ENCODE results near the gene ARHGAP9. TPM values are rescaled to one million over a fixed set of nuclear protein-coding genes. Genes with fewer than 3 reads are reported as not detected.

ARHGAP9 gene
- total RNA-seq, 2 donors from 2014 or later = 138 to 154 TPM

DNA sequence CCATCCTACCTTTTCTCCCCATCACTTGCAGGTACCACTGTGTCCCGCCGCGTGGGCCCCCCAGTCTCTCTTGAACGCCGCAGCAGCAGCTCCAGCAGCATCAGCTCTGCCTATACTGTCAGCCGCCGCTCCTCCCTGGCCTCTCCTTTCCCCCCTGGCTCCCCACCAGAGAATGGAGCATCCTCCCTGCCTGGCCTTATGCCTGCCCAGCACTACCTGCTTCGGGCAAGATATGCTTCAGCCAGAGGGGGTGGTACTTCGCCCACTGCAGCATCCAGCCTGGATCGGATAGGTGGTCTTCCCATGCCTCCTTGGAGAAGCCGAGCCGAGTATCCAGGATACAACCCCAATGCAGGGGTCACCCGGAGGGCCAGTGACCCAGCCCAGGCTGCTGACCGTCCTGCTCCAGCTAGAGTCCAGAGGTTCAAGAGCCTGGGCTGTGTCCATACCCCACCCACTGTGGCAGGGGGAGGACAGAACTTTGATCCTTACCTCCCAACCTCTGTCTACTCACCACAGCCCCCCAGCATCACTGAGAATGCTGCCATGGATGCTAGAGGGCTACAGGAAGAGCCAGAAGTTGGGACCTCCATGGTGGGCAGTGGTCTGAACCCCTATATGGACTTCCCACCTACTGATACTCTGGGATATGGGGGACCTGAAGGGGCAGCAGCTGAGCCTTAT lies 9.2 kb downstream of the ARHGAP9 start:
- Mint-ChIP-seq H3K4me3 (no peak overlapping the region), H3K9me3 (no peaks in the 10 kb centered on the region), H3K27ac (peak overlapping the region in 1 of 2 donors; percentile 57), H3K36me3 (peaks cover 15% of the 10 kb centered on the region), H3K4me1 (ENCODE audit: low read depth in 2 of 2) (peaks cover 45 to 57% of the 10 kb centered on the region in 2 donors), H3K27me3 (no peaks in the 10 kb centered on the region)
- peak; percentile 28 for DNase-seq (ENCODE audit: low spot score)
- ATAC-seq = no peak

DNA sequence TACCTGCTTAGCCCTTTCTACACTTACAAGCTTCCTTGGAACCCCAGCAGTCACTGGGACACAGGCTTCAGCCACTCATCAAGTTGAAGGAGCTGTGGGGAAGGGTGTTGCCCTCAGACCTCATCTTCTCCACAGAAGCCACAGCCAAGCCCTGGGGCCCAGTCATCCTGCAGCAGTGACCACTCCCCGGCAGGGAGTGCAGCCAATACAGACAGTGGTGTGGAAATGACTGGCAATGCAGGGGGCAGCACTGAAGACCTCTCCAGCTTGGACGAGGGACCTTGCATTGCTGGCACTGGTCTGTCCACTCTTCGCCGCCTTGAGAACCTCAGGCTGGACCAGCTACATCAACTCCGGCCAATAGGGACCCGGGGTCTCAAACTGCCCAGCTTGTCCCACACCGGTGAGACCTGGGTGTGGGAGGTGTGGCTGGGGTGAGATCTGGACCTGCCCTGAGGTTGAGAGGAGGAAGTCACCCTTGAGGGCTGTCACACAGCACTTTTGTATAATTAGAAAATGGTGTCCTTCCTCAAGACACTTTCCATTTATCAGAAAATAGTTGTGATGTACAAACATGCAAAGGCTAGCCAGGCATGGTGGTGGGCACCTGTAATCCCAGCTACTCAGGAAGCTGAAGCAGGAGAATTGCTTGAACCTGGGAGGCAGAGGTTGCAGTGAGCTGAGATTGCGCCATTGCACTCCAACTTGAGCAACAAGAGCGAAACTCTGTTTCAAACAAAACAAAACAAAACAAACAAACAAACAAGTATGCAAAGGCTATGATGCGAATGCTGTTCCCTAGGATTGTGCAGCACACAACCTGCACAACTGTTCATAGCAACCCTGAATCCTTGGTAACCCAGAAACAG lies 10.1 kb downstream of the ARHGAP9 start:
- Mint-ChIP-seq H3K9me3 (no peaks in the 10 kb centered on the region), H3K4me1 (ENCODE audit: low read depth in 2 of 2) (peaks cover 45 to 59% of the 10 kb centered on the region in 2 donors), H3K4me3 (no peak overlapping the region), H3K36me3 (peaks cover 11% of the 10 kb centered on the region), H3K27me3 (no peaks in the 10 kb centered on the region), H3K27ac (peak overlapping the region in 1 of 2 donors; percentile 21)
- DNase-seq (ENCODE audit: low spot score) (peak; percentile 54), ATAC-seq (peak; percentile 48 to 68)

DNA sequence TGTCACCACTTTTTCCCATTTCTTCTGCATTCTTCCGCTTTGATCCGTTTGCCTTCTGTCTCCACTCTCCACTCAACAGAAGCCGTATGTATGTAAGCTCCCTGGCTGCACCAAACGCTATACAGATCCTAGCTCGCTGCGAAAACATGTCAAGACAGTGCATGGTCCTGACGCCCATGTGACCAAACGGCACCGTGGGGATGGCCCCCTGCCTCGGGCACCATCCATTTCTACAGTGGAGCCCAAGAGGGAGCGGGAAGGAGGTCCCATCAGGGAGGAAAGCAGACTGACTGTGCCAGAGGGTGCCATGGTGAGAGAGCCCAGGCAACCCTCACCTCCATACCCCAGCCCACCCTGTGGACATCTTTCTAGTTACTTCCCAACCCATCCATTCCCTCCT lies 11.8 kb downstream of the ARHGAP9 start:
- ATAC-seq = no peak
- Mint-ChIP-seq H3K27me3 (no peaks in the 10 kb centered on the region), H3K36me3 (no peaks in the 10 kb centered on the region)

DNA sequence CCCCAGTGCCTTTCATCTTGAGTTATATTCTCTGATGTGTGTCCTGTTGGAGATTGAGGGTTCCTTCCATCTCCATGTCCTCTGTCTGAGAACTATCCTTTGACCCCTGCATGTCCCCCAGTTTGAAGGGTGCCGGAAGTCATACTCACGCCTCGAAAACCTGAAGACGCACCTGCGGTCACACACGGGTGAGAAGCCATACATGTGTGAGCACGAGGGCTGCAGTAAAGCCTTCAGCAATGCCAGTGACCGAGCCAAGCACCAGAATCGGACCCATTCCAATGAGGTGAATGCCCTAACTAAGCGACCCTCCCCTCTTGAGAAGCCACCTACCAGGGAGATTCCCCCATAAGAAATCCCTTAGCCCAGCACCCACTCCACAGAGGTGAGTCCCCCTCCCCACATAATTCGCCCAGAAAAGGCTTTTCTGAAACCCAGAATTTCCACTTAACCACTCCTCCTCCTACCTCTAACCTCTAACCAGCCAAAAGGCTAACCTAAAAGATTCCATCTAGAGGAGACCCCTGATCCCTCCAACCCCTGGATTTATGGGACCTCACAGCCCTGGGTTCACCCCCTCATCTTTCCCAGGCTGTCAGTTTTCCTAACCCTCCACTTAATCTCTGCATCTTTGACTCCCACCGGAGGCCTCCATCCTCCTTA lies 12.3 kb downstream of the ARHGAP9 start:
- Mint-ChIP-seq H3K4me3 (no peak overlapping the region), H3K27me3 (no peaks in the 10 kb centered on the region), H3K27ac (peak overlapping the region in 1 of 2 donors; percentile 21), H3K4me1 (ENCODE audit: low read depth in 2 of 2) (peaks cover 47 to 63% of the 10 kb centered on the region in 2 donors), H3K9me3 (no peaks in the 10 kb centered on the region), H3K36me3 (no peaks in the 10 kb centered on the region)
- DNase-seq (ENCODE audit: low spot score) (no peak), ATAC-seq (no peak)

More for the DNA sequence above, 11.8 kb downstream of the ARHGAP9 start:
- no peak for DNase-seq (ENCODE audit: low spot score)
- Mint-ChIP-seq H3K9me3 (no peaks in the 10 kb centered on the region), H3K27ac (peak overlapping the region in 1 of 2 donors; percentile 21), H3K4me3 (no peak overlapping the region), H3K4me1 (ENCODE audit: low read depth in 2 of 2) (peaks cover 46 to 62% of the 10 kb centered on the region in 2 donors)

GRCh38 chr12:57465747-57466505 lies 13.7 kb downstream of the ARHGAP9 start:
- peak overlapping the region; percentile 9 to 20 for H3K27ac Mint-ChIP-seq
- H3K4me1 Mint-ChIP-seq (ENCODE audit: low read depth in 2 of 2) = peaks cover 42 to 60% of the 10 kb centered on the region in 2 donors
- no peaks in the 10 kb centered on the region for H3K27me3 Mint-ChIP-seq
- no peak overlapping the region for H3K4me3 Mint-ChIP-seq
- no peaks in the 10 kb centered on the region for H3K36me3 Mint-ChIP-seq
- ATAC-seq (no peak), DNase-seq (ENCODE audit: low spot score) (peak; percentile 44)
- no peaks in the 10 kb centered on the region for H3K9me3 Mint-ChIP-seq

DNA sequence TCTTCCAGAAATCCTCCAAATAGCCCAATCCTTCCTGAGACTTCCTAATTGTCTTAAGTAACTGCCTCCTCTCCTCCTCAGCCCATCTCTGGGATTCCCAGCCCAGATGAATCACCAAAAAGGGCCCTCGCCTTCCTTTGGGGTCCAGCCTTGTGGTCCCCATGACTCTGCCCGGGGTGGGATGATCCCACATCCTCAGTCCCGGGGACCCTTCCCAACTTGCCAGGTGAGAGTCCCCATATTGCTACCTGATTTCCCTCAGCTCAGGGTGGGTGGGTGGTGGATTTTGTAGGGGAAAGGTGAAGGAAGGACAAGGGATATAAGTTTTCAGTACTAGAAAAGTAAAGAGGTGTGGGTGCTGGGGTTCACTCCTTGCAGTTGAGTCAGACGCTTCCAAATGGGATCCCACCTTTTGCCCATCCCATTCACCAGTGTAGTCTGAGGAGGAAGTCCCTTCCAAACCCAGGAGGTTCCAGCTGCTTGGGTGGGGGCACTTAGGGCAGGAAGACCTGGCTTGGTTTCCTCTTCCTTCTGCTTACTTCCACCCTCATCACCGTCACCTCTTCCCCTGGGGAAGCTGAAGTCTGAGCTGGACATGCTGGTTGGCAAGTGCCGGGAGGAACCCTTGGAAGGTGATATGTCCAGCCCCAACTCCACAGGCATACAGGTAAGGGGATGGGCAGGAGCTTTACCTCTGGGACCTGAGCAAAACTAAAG lies 14.5 kb downstream of the ARHGAP9 start:
- peak overlapping the region; percentile 9 to 72 for H3K27ac Mint-ChIP-seq
- peaks cover 46 to 65% of the 10 kb centered on the region in 2 donors for H3K4me1 Mint-ChIP-seq (ENCODE audit: low read depth in 2 of 2)
- H3K4me3 Mint-ChIP-seq = peak overlapping the region; percentile 41

GRCh38 chr12:57464569-57464968 lies 15.1 kb downstream of the ARHGAP9 start:
- Mint-ChIP-seq H3K27me3 (peaks cover 0 to 4% of the 10 kb centered on the region in 2 donors), H3K9me3 (no peaks in the 10 kb centered on the region), H3K27ac (peak overlapping the region; percentile 9 to 72), H3K4me3 (peak overlapping the region; percentile 41), H3K4me1 (ENCODE audit: low read depth in 2 of 2) (peaks cover 50 to 64% of the 10 kb centered on the region in 2 donors), H3K36me3 (no peaks in the 10 kb centered on the region)
- ATAC-seq = no peak
- DNase-seq (ENCODE audit: low spot score) = peak; percentile 47

More for the DNA sequence above, 14.5 kb downstream of the ARHGAP9 start:
- H3K36me3 Mint-ChIP-seq = no peaks in the 10 kb centered on the region
- no peaks in the 10 kb centered on the region for H3K9me3 Mint-ChIP-seq
- H3K27me3 Mint-ChIP-seq = peaks cover 0 to 4% of the 10 kb centered on the region in 2 donors
- ATAC-seq = no peak
- DNase-seq (ENCODE audit: low spot score) = peak; percentile 49

DNA sequence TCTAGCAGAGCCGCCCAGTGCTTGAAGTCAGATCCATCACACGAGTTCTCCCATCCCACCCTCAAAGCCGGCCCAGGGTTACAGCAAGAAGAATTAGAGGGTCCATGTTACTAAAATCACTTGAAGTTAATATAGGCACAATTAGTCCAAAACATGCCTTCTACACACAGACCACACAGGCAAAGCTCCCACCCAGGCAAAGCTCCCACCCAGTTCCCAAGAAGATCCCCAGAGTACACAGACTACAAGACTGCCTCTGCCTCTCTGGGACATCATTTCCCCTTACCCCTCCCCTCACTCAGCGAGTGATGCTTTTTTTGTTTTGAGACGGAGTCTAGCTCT lies 16.8 kb downstream of the ARHGAP9 start:
- Mint-ChIP-seq H3K27ac (peak overlapping the region; percentile 55 to 56), H3K4me3 (peak overlapping the region; percentile 87), H3K4me1 (ENCODE audit: low read depth in 2 of 2) (peaks cover 49 to 65% of the 10 kb centered on the region in 2 donors), H3K9me3 (no peaks in the 10 kb centered on the region), H3K27me3 (peaks cover 0 to 4% of the 10 kb centered on the region in 2 donors), H3K36me3 (no peaks in the 10 kb centered on the region)
- no peak for ATAC-seq
- no peak for DNase-seq (ENCODE audit: low spot score)

GRCh38 chr12:57462251-57462911 lies 17.3 kb downstream of the ARHGAP9 start:
- ATAC-seq (peak; percentile 80 to 82), DNase-seq (ENCODE audit: low spot score) (peak; percentile 86)
- Mint-ChIP-seq H3K27ac (peak overlapping the region; percentile 55 to 69), H3K4me3 (peak overlapping the region; percentile 87), H3K9me3 (no peaks in the 10 kb centered on the region), H3K27me3 (peaks cover 0 to 4% of the 10 kb centered on the region in 2 donors), H3K36me3 (no peaks in the 10 kb centered on the region), H3K4me1 (ENCODE audit: low read depth in 2 of 2) (peaks cover 49 to 60% of the 10 kb centered on the region in 2 donors)

DNA sequence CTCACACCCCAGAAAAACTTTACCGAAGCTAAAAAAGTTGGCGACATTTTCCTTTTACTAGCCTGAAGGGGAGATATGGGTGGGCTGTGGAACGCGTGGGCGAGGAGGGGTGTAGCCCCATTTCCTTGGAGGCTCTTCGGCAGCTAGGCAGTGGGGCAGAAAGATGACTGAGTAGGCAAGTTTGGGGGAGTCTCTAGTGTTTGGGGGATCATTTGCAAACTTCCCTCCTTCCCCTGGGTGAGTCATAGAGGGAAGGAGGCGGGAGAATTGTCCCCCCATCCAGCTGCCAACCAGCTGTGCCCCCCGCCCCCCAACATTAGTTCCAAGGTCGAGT lies 17.8 kb downstream of the ARHGAP9 start:
- ATAC-seq (no peak), DNase-seq (ENCODE audit: low spot score) (no peak)
- Mint-ChIP-seq H3K9me3 (no peaks in the 10 kb centered on the region), H3K4me1 (ENCODE audit: low read depth in 2 of 2) (peaks cover 49 to 59% of the 10 kb centered on the region in 2 donors), H3K36me3 (no peaks in the 10 kb centered on the region), H3K4me3 (peak overlapping the region; percentile 82), H3K27ac (peak overlapping the region in 1 of 2 donors; percentile 69), H3K27me3 (peaks cover 0 to 4% of the 10 kb centered on the region in 2 donors)

GRCh38 chr12:57461276-57461916 lies 18.3 kb downstream of the ARHGAP9 start:
- H3K27ac Mint-ChIP-seq = peak overlapping the region in 1 of 2 donors; percentile 69
- DNase-seq (ENCODE audit: low spot score) (peak; percentile 59), ATAC-seq (peak in 1 of 2 donors; percentile 7)
- H3K4me1 Mint-ChIP-seq (ENCODE audit: low read depth in 2 of 2) = peaks cover 49 to 59% of the 10 kb centered on the region in 2 donors
- H3K27me3 Mint-ChIP-seq = peaks cover 0 to 4% of the 10 kb centered on the region in 2 donors
- no peaks in the 10 kb centered on the region for H3K9me3 Mint-ChIP-seq
- peak overlapping the region; percentile 82 for H3K4me3 Mint-ChIP-seq
- H3K36me3 Mint-ChIP-seq = no peaks in the 10 kb centered on the region

DNA sequence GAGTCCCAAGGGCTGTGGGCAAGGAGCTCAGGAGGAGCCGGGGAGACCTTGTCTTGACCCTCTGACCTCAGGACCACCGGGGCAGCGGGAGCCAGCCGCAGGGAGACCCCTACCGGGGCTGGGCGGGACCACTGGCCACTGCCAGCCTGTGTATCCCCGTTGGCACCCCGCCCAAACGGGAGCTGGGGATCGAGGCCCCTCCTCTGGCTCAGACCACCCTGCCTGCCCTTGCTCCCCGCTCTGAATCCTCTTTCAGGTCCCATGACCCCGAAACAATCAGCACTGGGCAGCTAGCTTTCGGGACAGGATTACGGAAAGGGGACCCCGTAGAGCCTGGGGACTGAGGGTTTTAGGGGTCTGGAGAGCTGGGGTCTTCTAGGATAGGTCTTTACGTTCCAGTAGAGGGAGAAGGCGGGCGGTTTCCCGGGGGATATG lies 18.8 kb downstream of the ARHGAP9 start:
- H3K27me3 Mint-ChIP-seq = peaks cover 0 to 4% of the 10 kb centered on the region in 2 donors
- no peak for ATAC-seq
- peak overlapping the region in 1 of 2 donors; percentile 69 for H3K27ac Mint-ChIP-seq
- DNase-seq (ENCODE audit: low spot score) = no peak
- no peaks in the 10 kb centered on the region for H3K36me3 Mint-ChIP-seq
- peak overlapping the region; percentile 82 for H3K4me3 Mint-ChIP-seq
- H3K9me3 Mint-ChIP-seq = no peaks in the 10 kb centered on the region
- peaks cover 53 to 61% of the 10 kb centered on the region in 2 donors for H3K4me1 Mint-ChIP-seq (ENCODE audit: low read depth in 2 of 2)

Measured in natural killer cell treated with Interleukin-12 subunit alpha and Interleukin-12 subunit beta and Interleukin-15 and Interleukin-18, amount 100 ng/mL, for 72 hours (primary cell).